Measurements from ENCODE around the gene RNASE11.

RNASE11 gene

GRCh38 chr14:20556500-20557211 lies 31.1 kb downstream of the RNASE11 start:
- Histone ChIP-seq H4K20me1 (ENCODE audit: insufficient read depth, low read length) (no peaks in the 10 kb centered on the region), H3K27ac (ENCODE audit: low read length) (no peak overlapping the region), H3K9ac (ENCODE audit: low read depth, low read length) (no peak overlapping the region), H3K36me3 (ENCODE audit: insufficient read depth, low read length) (no peaks in the 10 kb centered on the region), H3K79me2 (ENCODE audit: insufficient read depth, low read length) (no peaks in the 10 kb centered on the region), H3K4me2 (ENCODE audit: insufficient read depth, low read length) (no peak overlapping the region), H3K4me1 (ENCODE audit: insufficient read depth, low read length) (no peaks in the 10 kb centered on the region), H3K27me3 (ENCODE audit: insufficient read depth, low read length, poor library complexity) (peaks cover 4% of the 10 kb centered on the region), H2AFZ (ENCODE audit: low read depth, low read length) (no peak overlapping the region), H3K4me3 (ENCODE audit: low read depth in 1 of 2, low read length in 2 of 2) (no peak overlapping the region), H3K9me3 (ENCODE audit: insufficient read depth, low read length, severe bottlenecking) (no peaks in the 10 kb centered on the region)
- TF ChIP-seq EZH2 (IDR thresholded peaks at IDR 0.05; ENCODE audit: borderline replicate concordance, low read depth, low read length, severe bottlenecking) (no peak), CTCF (IDR thresholded peaks at IDR 0.05; ENCODE audit: borderline replicate concordance, extremely low read depth, low read length, poor library complexity, severe bottlenecking) (no peak)
- no peak for ATAC-seq (ENCODE audit: insufficient read depth, low read depth)
- no peak for DNase-seq

GRCh38 chr14:20555845-20556244 lies 32.0 kb downstream of the RNASE11 start:
- DNase-seq, result no peak
- H3K4me2 ChIP-seq (ENCODE audit: insufficient read depth, low read length), result no peak overlapping the region
- TF ChIP-seq EZH2 (IDR thresholded peaks at IDR 0.05; ENCODE audit: borderline replicate concordance, low read depth, low read length, severe bottlenecking) (no peak), CTCF (IDR thresholded peaks at IDR 0.05; ENCODE audit: borderline replicate concordance, extremely low read depth, low read length, poor library complexity, severe bottlenecking) (no peak)
- no peak overlapping the region for H3K4me3 ChIP-seq (ENCODE audit: low read depth in 1 of 2, low read length in 2 of 2)
- no peak for ATAC-seq (ENCODE audit: insufficient read depth, low read depth)
- H4K20me1 ChIP-seq (ENCODE audit: insufficient read depth, low read length), result no peaks in the 10 kb centered on the region
- H3K27ac ChIP-seq (ENCODE audit: low read length), result no peak overlapping the region
- H3K79me2 ChIP-seq (ENCODE audit: insufficient read depth, low read length), result no peaks in the 10 kb centered on the region
- H3K36me3 ChIP-seq (ENCODE audit: insufficient read depth, low read length), result no peaks in the 10 kb centered on the region
- no peaks in the 10 kb centered on the region for H3K9me3 ChIP-seq (ENCODE audit: insufficient read depth, low read length, severe bottlenecking)
- no peak overlapping the region for H2AFZ ChIP-seq (ENCODE audit: low read depth, low read length)
- H3K27me3 ChIP-seq (ENCODE audit: insufficient read depth, low read length, poor library complexity), result peaks cover 1% of the 10 kb centered on the region
- H3K9ac ChIP-seq (ENCODE audit: low read depth, low read length), result no peak overlapping the region
- no peaks in the 10 kb centered on the region for H3K4me1 ChIP-seq (ENCODE audit: insufficient read depth, low read length)

- no peaks in the 10 kb centered on the region for H3K4me1 ChIP-seq (ENCODE audit: insufficient read depth, low read length)
- H3K4me2 ChIP-seq (ENCODE audit: insufficient read depth, low read length), result no peak overlapping the region
- ATAC-seq (ENCODE audit: insufficient read depth, low read depth), result no peak
- H3K79me2 ChIP-seq (ENCODE audit: insufficient read depth, low read length), result no peaks in the 10 kb centered on the region
- H2AFZ ChIP-seq (ENCODE audit: low read depth, low read length), result no peak overlapping the region
- H3K4me3 ChIP-seq (ENCODE audit: low read depth in 1 of 2, low read length in 2 of 2), result no peak overlapping the region
- no peaks in the 10 kb centered on the region for H3K36me3 ChIP-seq (ENCODE audit: insufficient read depth, low read length)
- H3K27me3 ChIP-seq (ENCODE audit: insufficient read depth, low read length, poor library complexity), result peaks cover 3% of the 10 kb centered on the region
- TF ChIP-seq EZH2 (IDR thresholded peaks at IDR 0.05; ENCODE audit: borderline replicate concordance, low read depth, low read length, severe bottlenecking), result no peak
- no peak for TF ChIP-seq CTCF (IDR thresholded peaks at IDR 0.05; ENCODE audit: borderline replicate concordance, extremely low read depth, low read length, poor library complexity, severe bottlenecking)
- H3K27ac ChIP-seq (ENCODE audit: low read length), result no peak overlapping the region
- no peaks in the 10 kb centered on the region for H3K9me3 ChIP-seq (ENCODE audit: insufficient read depth, low read length, severe bottlenecking)
- DNase-seq, result no peak
- no peak overlapping the region for H3K9ac ChIP-seq (ENCODE audit: low read depth, low read length)
- no peaks in the 10 kb centered on the region for H4K20me1 ChIP-seq (ENCODE audit: insufficient read depth, low read length)
Measured at GRCh38 chr14:20553024-20553423, 34.8 kb downstream of the RNASE11 start.
